OCI-LY7 (cell line): Measurements from ENCODE around the gene ATP9B. TPM values are rescaled to one million over a fixed set of nuclear protein-coding genes. Genes with fewer than 3 reads are reported as not detected.

ENCODE experiments used
- BruUV-seq: library from RNA; stranded (reverse); fragments of 400-500 nt; replicated peaks from 2 replicates; lab custom pipeline; 2021; lab: Mats Ljungman, UMichigan
- CTCF ChIA-PET: fragments of 300-600 bp; sonication (Branson Sonifier 250); formaldehyde crosslinking; loops from one replicate; lab custom pipeline; 2022; ENCODE audit warnings: antibody characterized with exemption; ENCODE audit not compliant: unreplicated experiment; lab: Charles Lee
- POLR2A ChIA-PET: fragments of 300-600 bp; sonication (Branson Sonifier 250); formaldehyde crosslinking; loops from one replicate; lab custom pipeline; 2022; ENCODE audit warnings: antibody characterized with exemption; lab: Charles Lee
- DNase-seq: peaks from one replicate; pipeline ENCODE4 v3.0.0-alpha.2; 2015; ENCODE audit warnings: low spot score
- H2AFZ ChIP-seq: fragments of 200-600 bp; sonication (generic), shearing (Covaris generic); 2 replicates; pipeline ENCODE4 v1.6.1; 2014; ENCODE audit warnings: mild to moderate bottlenecking, antibody characterized with exemption, low read length, moderate library complexity
- H3K27ac ChIP-seq: fragments of 200-600 bp; sonication (generic); 2 replicates; pipeline ENCODE4 v1.5.1; 2014; ENCODE audit warnings: mixed run types, low read depth, mild to moderate bottlenecking, moderate library complexity, low read length, inconsistent platforms; ENCODE audit not compliant: poor library complexity, severe bottlenecking
- H3K36me3 ChIP-seq: fragments of 200-600 bp; sonication (generic); 2 replicates; pipeline ENCODE4 v1.6.1; 2014; ENCODE audit warnings: mild to moderate bottlenecking, antibody characterized with exemption, low read length, moderate library complexity, mixed read lengths; ENCODE audit not compliant: insufficient read depth
- H3K4me1 ChIP-seq: fragments of 200-600 bp; sonication (generic); 2 replicates; pipeline ENCODE4 v1.5.1; 2014; ENCODE audit warnings: mild to moderate bottlenecking, low read length; ENCODE audit not compliant: insufficient read depth, poor library complexity, severe bottlenecking
- H3K4me2 ChIP-seq: fragments of 200-600 bp; sonication (generic); 2 replicates; pipeline ENCODE4 v1.6.1; 2014; ENCODE audit warnings: mild to moderate bottlenecking, low read length
- H3K4me3 ChIP-seq: fragments of 200-600 bp; sonication (generic); 2 replicates; pipeline ENCODE4 v1.5.1; 2014; ENCODE audit warnings: mild to moderate bottlenecking, low read depth, low read length; ENCODE audit not compliant: poor library complexity, severe bottlenecking
- H3K79me2 ChIP-seq: fragments of 200-600 bp; sonication (generic); 2 replicates; pipeline ENCODE4 v1.6.1; 2016; ENCODE audit warnings: low read depth, mild to moderate bottlenecking, low read length, moderate library complexity, mixed read lengths; ENCODE audit not compliant: insufficient read depth
- H3K9me2 ChIP-seq: fragments of 200-600 bp; sonication (generic); 2 replicates; pipeline ENCODE4 v1.6.1; 2016; ENCODE audit warnings: mild to moderate bottlenecking, low read length, mixed read lengths; ENCODE audit not compliant: insufficient read depth
- H3K9me3 ChIP-seq: fragments of 200-600 bp; sonication (generic); 2 replicates; pipeline ENCODE4 v1.6.1; 2014; ENCODE audit warnings: mild to moderate bottlenecking, mixed run types, low read length, mixed read lengths
- H4K20me1 ChIP-seq: fragments of 200-600 bp; sonication (generic); 2 replicates; pipeline ENCODE4 v1.6.1; 2014; ENCODE audit warnings: mild to moderate bottlenecking, antibody characterized with exemption, low read length, moderate library complexity, mixed read lengths; ENCODE audit not compliant: insufficient read depth
- EZH2phosphoT487 ChIP-seq: fragments of 200-600 bp; sonication (generic); IDR thresholded peaks from 2 replicates; pipeline ENCODE4 v1.6.1; 2018; ENCODE audit warnings: low read depth, borderline replicate concordance, mild to moderate bottlenecking, mixed run types, antibody characterized with exemption, low read length, moderate library complexity, mixed read lengths
- intact Hi-C: fragments of 100-400 bp; cut with micrococcal nuclease; formaldehyde crosslinking; loops from one replicate; pipeline ENCODE4 v1.10.0; 2022; ENCODE audit not compliant: unreplicated experiment
- total RNA-seq, 2 experiments: library from RNA; depleted of rRNA in 1 of 2; stranded (reverse); fragments of >200 nt in 1 of 2; shearing (Covaris generic) in 1 of 2; gene quantifications; 2 replicates each; pipeline ENCODE4 v1.2.3, GENCODE V29; 2014 to 2022
- TF ChIP-seq, protein P1 (sequence below): fragments of 200-600 bp; sonication (generic); conservative IDR thresholded peaks from 2 replicates; pipeline ENCODE4 v1.5.1; 2014; ENCODE audit warnings: mild to moderate bottlenecking, antibody characterized with exemption, low read length, moderate library complexity, mixed read lengths

ATP9B gene
- total RNA-seq, 2 experiments from 2014 or later, result 27.1 to 36.4 TPM

DNA sequence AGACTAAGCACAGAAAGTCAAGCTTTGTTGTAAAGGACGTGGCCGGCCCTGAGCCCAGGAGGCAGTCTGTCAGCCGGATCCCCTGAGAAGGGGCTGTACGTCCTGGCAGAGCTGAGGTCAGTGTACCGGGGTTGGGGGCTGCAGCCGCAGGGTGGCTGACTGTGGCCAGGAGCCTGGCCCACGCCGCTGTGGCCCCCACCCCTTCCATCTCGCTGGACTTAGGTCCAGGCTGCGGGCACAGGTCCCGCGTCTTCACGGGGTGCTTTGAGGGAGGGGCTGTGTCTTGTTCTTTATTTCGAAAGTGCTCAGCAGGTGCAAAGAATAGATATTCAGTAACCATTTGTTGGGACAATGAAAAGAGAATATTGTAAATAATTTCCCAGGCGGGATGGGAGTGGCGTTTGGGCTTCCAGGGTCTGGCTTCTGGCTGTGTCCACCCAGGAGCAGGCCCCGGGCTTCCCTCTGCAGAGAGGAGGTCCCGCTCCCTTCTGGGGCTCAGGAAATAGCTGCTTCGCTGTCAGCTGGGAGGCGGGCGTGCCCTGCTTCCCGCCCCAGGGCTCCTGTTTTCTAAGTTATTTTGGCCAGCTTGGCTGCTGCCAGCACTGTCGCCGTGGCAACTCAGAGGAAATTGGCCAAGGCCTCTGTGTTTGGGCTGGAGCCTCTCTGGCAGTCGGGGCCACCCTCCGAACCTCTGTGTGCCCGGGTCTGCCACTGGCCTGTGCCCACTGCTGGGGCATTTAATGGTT is 334.0 kb downstream of the ATP9B start:
- peaks cover 72% of the 10 kb centered on the region for H3K79me2 ChIP-seq
- intact Hi-C loops, result no loop called here
- no peaks in the 10 kb centered on the region for H3K9me3 ChIP-seq
- ChIA-PET CTCF (no interaction called here), POLR2A (interaction anchor here (0.9 to 1.6 kb wide), 3 partner anchors 89 to 121 kb away, joined by 3 to 4 read pairs (median 3); no protein-coding TSS in a partner anchor)
- H3K9me2 ChIP-seq, result no peaks in the 10 kb centered on the region
- DNase-seq, result no peak
- H3K4me1 ChIP-seq, result peaks cover 58% of the 10 kb centered on the region
- BruUV-seq, result no TSS peak
- no peak for TF ChIP-seq EZH2phosphoT487
- TF ChIP-seq, protein P1, sequence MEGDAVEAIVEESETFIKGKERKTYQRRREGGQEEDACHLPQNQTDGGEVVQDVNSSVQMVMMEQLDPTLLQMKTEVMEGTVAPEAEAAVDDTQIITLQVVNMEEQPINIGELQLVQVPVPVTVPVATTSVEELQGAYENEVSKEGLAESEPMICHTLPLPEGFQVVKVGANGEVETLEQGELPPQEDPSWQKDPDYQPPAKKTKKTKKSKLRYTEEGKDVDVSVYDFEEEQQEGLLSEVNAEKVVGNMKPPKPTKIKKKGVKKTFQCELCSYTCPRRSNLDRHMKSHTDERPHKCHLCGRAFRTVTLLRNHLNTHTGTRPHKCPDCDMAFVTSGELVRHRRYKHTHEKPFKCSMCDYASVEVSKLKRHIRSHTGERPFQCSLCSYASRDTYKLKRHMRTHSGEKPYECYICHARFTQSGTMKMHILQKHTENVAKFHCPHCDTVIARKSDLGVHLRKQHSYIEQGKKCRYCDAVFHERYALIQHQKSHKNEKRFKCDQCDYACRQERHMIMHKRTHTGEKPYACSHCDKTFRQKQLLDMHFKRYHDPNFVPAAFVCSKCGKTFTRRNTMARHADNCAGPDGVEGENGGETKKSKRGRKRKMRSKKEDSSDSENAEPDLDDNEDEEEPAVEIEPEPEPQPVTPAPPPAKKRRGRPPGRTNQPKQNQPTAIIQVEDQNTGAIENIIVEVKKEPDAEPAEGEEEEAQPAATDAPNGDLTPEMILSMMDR, result no peak
- H2AFZ ChIP-seq, result no peak overlapping the region
- peaks cover 19% of the 10 kb centered on the region for H3K36me3 ChIP-seq
- peak overlapping the region; percentile 76 for H3K27ac ChIP-seq
- H3K4me3 ChIP-seq, result peak overlapping the region; percentile 73
- H3K4me2 ChIP-seq, result peak overlapping the region; percentile 98
- H4K20me1 ChIP-seq, result 0 out of 2 replicates have a peak, but pooled peaks cover 4% of the 10 kb centered on the region

DNA sequence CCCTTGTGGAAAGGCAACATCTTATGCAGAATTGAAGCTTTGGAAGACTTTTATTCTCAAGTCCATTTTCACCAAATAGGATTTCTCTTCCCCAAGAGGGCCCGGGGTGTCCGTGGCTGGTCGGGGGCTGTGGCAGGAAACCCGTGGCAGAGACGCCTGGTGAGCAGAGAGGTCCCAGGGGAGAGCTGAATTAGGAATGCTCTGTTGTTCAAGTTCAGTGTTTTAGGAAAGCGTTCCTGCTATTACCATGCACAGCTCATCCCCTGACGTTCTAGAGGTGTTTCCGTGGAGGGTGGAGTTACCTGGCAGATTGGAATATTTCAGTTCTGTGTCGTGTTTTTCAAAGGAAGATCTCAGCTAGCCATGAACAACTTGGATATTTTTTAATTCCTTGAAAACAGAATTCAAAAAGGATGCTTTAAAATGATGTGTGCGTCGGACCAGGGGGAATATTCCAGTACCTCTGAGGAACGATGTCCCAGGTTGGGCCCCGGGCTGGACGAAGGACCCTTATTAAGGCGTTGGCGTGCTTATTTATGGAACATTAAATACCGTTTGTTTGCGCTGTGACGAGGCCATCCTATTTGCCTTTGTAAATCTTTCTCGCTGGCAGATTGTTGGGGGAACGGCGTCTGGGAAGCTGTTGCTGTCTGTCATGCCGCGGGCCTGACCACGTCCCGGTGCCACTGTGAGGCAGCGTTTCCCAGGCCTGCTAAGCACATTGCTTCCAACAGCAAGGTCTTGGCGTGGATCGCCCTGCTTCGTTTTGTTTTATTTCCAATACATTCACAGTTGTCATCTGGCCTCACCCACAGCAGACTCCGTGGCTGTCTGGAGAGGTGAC is 334.8 kb downstream of the ATP9B start:
- Histone ChIP-seq H2AFZ (no peak overlapping the region), H3K4me1 (peaks cover 56% of the 10 kb centered on the region), H3K9me3 (no peaks in the 10 kb centered on the region), H3K9me2 (no peaks in the 10 kb centered on the region), H3K27ac (peak overlapping the region; percentile 76), H3K36me3 (peaks cover 24% of the 10 kb centered on the region), H4K20me1 (0 out of 2 replicates have a peak, but pooled peaks cover 4% of the 10 kb centered on the region), H3K4me2 (peak overlapping the region; percentile 98), H3K79me2 (peaks cover 77% of the 10 kb centered on the region), H3K4me3 (peak overlapping the region; percentile 73)
- no peak for DNase-seq
- CTCF ChIA-PET, result no interaction called here
- BruUV-seq, result no TSS peak
- POLR2A ChIA-PET, result interaction anchor here (0.9 to 1.6 kb wide), 3 partner anchors 88 to 120 kb away, joined by 3 to 4 read pairs (median 3); no protein-coding TSS in a partner anchor
- intact Hi-C loops, result loop anchor here (2.0 kb wide), 2 partner anchors 57 to 119 kb away; no protein-coding TSS in a partner anchor
- no peak for TF ChIP-seq EZH2phosphoT487
- TF ChIP-seq, protein P1, result no peak
